ENCODE data around the gene DHX16.
"Not testable (repeated sequence)": the region's sequence is repeated elsewhere in the genome, so short reads cannot be mapped to it uniquely, and the experiment has no call there.

The DHX16 gene

DNA sequence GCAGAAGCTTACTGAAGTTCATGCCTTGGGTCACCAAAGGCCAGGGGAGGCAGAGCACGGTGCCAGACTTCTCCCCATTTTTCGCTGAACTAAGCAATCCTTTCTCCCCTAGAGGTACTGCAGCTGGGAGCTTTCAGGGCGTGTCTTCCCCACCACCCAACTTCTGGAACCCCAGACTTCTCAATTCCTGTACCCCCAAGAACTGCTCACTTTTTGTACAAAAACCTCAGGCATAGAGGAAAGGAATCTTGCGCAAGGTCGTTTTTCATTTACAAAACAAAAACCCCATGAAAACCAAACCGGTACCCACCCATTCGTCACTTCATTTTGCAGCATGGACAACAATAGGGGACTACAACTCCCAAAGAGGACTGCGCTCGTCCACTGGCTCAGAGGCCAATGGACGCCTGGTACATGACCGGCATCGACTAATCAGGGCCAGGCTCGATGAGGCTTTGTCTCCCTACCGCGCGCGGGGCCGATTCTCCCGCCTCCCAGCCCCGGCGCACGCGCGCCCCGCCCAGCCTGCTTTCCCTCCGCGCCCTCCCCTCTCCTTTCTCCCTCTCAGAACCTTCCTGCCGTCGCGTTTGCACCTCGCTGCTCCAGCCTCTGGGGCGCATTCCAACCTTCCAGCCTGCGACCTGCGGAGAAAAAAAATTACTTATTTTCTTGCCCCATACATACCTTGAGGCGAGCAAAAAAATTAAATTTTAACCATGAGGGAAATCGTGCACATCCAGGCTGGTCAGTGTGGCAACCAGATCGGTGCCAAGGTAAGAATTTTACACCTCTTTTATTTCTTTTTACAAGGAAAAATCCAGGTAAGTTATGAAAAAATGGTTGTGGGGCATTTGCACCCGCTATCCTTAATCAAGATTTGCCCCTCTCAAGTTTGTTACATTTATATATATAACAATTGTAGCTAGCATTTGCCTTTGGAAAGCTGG is 47.3 kb upstream of the DHX16 start, which contains the start of gene TUBB:
TSS of gene TUBB (plus strand) at position 562 of the 947 bp plus-strand sequence. CDS start at position 717, 155 bp downstream.
- TF ChIP-seq, protein P1, sequence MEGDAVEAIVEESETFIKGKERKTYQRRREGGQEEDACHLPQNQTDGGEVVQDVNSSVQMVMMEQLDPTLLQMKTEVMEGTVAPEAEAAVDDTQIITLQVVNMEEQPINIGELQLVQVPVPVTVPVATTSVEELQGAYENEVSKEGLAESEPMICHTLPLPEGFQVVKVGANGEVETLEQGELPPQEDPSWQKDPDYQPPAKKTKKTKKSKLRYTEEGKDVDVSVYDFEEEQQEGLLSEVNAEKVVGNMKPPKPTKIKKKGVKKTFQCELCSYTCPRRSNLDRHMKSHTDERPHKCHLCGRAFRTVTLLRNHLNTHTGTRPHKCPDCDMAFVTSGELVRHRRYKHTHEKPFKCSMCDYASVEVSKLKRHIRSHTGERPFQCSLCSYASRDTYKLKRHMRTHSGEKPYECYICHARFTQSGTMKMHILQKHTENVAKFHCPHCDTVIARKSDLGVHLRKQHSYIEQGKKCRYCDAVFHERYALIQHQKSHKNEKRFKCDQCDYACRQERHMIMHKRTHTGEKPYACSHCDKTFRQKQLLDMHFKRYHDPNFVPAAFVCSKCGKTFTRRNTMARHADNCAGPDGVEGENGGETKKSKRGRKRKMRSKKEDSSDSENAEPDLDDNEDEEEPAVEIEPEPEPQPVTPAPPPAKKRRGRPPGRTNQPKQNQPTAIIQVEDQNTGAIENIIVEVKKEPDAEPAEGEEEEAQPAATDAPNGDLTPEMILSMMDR (IDR thresholded peaks at IDR 0.05; ENCODE audit: borderline replicate concordance, extremely low read depth, low read length, poor library complexity, severe bottlenecking) = peak; percentile 22
- TF ChIP-seq EZH2 (IDR thresholded peaks at IDR 0.05; ENCODE audit: borderline replicate concordance, low read depth, low read length, severe bottlenecking) = no peak
- Histone ChIP-seq H3K9me3 (ENCODE audit: insufficient read depth, low read length, severe bottlenecking) (no peaks in the 10 kb centered on the region), H3K9ac (ENCODE audit: low read depth, low read length) (peak within 1 kb of the TSS; percentile 98), H4K20me1 (ENCODE audit: insufficient read depth, low read length) (peaks cover 37% of the 10 kb centered on the region), H3K36me3 (ENCODE audit: insufficient read depth, low read length) (peaks cover 48% of the 10 kb centered on the region), H3K4me3 (ENCODE audit: low read depth in 1 of 2, low read length in 2 of 2) (peak within 1 kb of the TSS; percentile 99), H3K27ac (ENCODE audit: low read length) (peak within 1 kb of the TSS; percentile 97), H2AFZ (ENCODE audit: low read depth, low read length) (peak within 1 kb of the TSS; percentile 43), H3K4me2 (ENCODE audit: insufficient read depth, low read length) (peak within 1 kb of the TSS; percentile 63), H3K79me2 (ENCODE audit: insufficient read depth, low read length) (peaks cover 86% of the 10 kb centered on the region), H3K27me3 (ENCODE audit: insufficient read depth, low read length, poor library complexity) (no peaks in the 10 kb centered on the region), H3K4me1 (ENCODE audit: insufficient read depth, low read length) (peaks cover 60% of the 10 kb centered on the region)
- DNase-seq (peak; percentile 98), ATAC-seq (ENCODE audit: insufficient read depth, low read depth) (peak; percentile 70)

DNA sequence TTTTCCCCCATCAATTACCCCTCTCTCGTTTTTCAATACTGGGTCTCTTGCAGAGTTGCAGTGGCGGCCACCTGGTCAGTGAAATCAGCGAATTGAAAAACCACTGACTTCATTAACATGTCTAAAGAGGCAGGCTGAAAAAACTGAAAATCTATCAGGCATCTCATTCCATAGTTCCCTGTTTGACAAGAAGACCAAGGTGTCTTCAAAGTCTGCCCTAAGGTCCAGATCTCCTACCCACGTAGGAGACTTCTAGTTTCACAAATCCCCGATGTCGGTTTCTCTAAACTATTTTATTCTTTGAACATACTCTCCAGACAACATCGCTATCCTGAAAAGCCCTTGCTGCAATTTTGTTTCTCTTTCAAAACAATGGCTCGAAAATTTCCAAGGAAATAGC is 46.5 kb upstream of the DHX16 start:
- Histone ChIP-seq H4K20me1 (ENCODE audit: insufficient read depth, low read length) (peaks cover 30% of the 10 kb centered on the region), H3K27ac (ENCODE audit: low read length) (peak overlapping the region; percentile 97), H3K27me3 (ENCODE audit: insufficient read depth, low read length, poor library complexity) (no peaks in the 10 kb centered on the region), H3K9me3 (ENCODE audit: insufficient read depth, low read length, severe bottlenecking) (no peaks in the 10 kb centered on the region), H3K9ac (ENCODE audit: low read depth, low read length) (peak overlapping the region; percentile 98), H3K4me3 (ENCODE audit: low read depth in 1 of 2, low read length in 2 of 2) (peak overlapping the region; percentile 55 to 99), H2AFZ (ENCODE audit: low read depth, low read length) (0 out of 2 replicates have a peak overlapping the region, but pooled peaks have one; percentile 43), H3K36me3 (ENCODE audit: insufficient read depth, low read length) (peaks cover 48% of the 10 kb centered on the region), H3K4me1 (ENCODE audit: insufficient read depth, low read length) (peaks cover 53% of the 10 kb centered on the region), H3K4me2 (ENCODE audit: insufficient read depth, low read length) (peak overlapping the region; percentile 63), H3K79me2 (ENCODE audit: insufficient read depth, low read length) (peaks cover 79% of the 10 kb centered on the region)
- peak; percentile 30 for DNase-seq
- ATAC-seq (ENCODE audit: insufficient read depth, low read depth) = no peak
- TF ChIP-seq EZH2 (IDR thresholded peaks at IDR 0.05; ENCODE audit: borderline replicate concordance, low read depth, low read length, severe bottlenecking) = no peak
- TF ChIP-seq, protein P1 (IDR thresholded peaks at IDR 0.05; ENCODE audit: borderline replicate concordance, extremely low read depth, low read length, poor library complexity, severe bottlenecking) = no peak

DNA sequence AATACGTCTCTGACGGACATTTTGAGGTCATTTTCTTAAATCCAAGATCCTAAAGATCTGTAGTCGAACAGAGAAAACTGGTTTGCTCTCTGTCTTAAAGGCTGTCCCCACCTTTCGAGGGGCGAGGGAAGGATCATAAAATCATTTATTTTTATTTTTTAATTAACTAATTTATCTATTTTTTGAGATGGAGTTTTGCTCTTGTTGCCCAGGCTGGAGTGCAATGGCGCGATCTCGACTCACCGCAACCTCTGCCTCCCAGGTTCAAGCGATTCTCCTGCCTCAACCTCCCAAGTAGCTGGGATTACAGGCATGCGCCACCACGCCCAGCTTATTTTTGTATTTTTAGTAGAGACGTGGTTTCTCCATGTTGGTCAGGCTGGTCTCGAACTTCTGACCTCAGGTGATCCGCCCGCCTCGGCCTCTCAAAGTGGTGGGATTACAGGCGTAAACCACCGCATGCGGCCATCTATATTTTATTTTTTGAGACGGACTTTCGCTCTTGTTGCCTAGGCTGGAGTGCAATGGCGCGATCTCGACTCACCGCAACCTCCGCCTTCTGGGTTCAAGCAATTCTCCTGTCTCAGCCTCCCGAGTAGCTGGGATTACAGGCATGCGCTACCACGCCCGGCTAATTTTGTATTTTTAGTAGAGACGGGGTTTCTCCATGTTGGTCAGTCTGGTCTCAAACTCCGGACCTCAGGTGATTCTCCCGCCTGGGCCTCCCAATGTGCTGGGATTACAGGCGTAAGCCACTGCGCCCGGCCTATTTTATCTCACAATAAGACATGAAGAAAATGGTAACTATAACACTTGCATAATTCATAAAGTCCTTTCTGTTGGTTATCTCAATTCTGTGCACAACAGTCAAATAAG is 45.3 kb upstream of the DHX16 start:
- DNase-seq = peak; percentile 31
- Histone ChIP-seq H3K4me3 (ENCODE audit: low read depth in 1 of 2, low read length in 2 of 2) (peak overlapping the region; percentile 55 to 99; a peak in 3 of 4 replicates), H4K20me1 (ENCODE audit: insufficient read depth, low read length) (peaks cover 17% of the 10 kb centered on the region), H3K36me3 (ENCODE audit: insufficient read depth, low read length) (peaks cover 47% of the 10 kb centered on the region), H3K27ac (ENCODE audit: low read length) (peak overlapping the region; percentile 97), H3K4me2 (ENCODE audit: insufficient read depth, low read length) (peak overlapping the region; percentile 63), H2AFZ (ENCODE audit: low read depth, low read length) (peak overlapping the region; percentile 12; the same call in 1 of the 2 replicates), H3K79me2 (ENCODE audit: insufficient read depth, low read length) (peaks cover 66% of the 10 kb centered on the region), H3K9ac (ENCODE audit: low read depth, low read length) (peak overlapping the region; percentile 98), H3K4me1 (ENCODE audit: insufficient read depth, low read length) (peaks cover 43% of the 10 kb centered on the region)
- H3K9me3 ChIP-seq (ENCODE audit: insufficient read depth, low read length, severe bottlenecking); ATAC-seq (ENCODE audit: insufficient read depth, low read depth); H3K27me3 ChIP-seq (ENCODE audit: insufficient read depth, low read length, poor library complexity): not testable (repeated sequence)

Measured in DND-41 (cell line).